NCI-H446 (cell line): ENCODE results near the gene CCL26.

Source experiments
- DNase-seq, 2 experiments: peaks; one replicate each; lab custom pipeline; 2025; lab: John Stamatoyannopoulos, UW

CCL26 gene, protein sequence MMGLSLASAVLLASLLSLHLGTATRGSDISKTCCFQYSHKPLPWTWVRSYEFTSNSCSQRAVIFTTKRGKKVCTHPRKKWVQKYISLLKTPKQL

DNA sequence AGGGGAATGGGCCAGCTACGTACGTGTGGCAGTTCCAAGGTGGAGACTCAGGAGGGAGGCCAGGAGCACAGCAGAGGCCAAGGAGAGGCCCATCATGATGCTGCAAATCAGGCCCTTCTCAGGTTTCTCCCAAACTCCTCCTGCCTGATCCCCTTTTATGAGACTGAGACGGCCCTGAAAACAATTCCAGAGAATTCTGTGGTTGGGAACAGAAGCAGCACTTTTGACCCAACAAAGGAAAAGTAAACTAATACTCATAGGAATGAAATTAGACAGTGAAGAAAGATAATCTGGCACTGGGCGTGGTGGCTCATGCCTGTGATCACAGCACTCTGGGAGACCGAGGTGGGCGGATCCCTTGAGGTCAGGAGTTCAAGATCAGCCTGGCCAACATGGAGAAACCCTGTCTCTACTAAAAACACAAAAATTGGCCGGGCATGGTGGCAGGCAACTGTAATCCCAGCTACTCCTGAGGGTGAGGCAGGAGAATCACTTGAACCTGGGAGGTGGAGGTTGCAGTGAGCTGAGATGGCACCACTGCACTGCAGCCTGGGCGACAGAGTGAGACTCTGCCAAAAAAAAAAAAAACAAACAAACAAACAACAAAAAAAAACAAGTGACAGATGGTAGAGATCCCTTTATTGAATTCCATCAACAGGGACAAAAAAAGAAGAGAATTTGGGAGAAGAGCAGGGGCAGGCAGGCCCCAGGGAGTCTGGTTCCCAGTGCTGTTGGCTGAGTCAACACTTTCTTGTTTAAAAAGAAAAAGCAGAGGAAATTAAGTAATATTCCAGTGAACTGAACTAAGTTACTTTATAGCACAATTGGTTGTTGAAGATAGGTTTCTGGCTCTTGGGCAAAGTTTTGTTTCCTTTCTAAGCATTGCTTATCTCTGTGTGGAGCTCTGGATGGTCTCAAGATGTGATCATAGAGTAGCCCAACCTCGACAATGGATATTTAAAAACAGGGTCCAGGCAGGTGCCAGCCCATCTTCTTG is at the start of gene CCL26:
TSS of gene CCL26 (minus strand) at position 131 of the 997 bp plus-strand sequence. CDS start at position 96, 35 bp downstream.
- no peak for DNase-seq

DNA sequence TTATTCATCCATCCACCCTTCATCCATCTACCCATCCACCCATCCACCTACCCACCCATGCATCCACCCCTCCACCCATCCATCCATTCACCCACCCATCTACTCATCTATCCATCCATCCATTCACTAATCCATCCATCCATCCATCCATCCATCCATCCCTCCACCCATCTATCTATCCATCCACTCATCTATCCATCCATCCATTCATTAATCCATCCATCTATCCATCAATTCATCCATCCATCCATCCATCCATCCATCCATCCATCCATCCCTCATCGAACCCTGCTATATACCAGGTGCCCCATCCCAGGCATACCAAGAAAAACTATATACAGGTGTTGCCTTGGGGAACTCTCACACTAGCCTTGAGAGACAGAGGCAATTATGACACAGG is 48.7 kb upstream of the CCL26 start:
- DNase-seq = no peak

DNA sequence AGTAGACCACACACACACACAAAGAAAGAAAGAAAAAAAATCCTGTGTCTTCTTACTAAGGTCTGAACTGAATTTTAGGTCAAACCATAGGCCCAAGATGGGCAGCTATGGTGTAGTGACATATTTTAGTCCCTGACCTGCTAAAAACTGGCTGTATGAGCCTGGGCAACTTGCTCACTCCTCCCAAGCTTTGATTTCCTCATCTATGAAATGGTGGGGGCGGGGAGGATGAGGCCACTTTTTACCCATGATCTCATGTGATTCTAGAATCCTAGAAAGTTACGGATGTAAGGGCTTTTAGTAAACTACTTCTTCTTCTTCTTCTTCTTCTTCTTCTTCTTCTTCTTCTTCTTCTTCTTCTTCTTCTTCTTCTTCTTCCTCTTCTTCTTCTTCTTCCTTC is 47.7 kb upstream of the CCL26 start:
- no peak for DNase-seq

DNA sequence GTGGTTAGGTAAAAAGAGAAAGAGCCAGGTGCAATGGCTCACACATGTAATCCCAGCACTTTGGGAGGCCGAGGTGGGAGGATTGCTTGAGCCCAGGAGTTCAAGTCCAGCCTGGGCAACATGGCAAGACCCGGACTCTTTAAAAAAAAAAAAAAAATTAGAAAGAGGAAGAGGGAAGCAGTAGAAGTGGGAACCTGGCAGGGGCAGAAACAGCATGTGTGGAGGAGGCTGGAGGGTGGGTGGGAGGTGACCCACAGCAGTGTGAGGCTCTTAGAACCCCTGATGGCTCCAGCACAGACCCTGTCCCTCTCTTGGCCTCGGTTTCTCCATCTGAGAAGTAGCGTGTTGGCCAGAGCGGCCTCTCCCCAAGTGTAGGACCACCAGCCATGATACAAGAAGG is 46.5 kb upstream of the CCL26 start:
- DNase-seq = no peak

DNA sequence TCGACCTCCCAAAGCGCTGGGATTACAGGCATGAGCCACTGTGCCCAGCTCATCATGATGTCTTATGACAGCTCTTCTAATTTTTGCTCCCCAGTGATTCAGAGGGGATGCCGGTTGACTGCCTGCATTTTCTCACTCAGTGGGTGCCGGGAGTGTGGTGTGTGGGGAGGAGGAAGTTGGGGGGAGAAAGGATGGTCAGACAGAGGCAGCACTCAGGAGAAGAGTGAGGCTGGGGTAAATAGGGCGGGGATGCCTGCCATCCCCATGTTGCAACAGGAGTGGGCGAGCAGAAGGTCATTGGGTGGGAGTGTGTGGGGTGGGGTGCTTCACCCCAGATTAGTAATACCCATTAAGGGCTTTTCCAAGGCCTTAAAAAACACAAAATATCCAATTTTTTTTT is 45.1 kb upstream of the CCL26 start:
- DNase-seq = no peak

DNA sequence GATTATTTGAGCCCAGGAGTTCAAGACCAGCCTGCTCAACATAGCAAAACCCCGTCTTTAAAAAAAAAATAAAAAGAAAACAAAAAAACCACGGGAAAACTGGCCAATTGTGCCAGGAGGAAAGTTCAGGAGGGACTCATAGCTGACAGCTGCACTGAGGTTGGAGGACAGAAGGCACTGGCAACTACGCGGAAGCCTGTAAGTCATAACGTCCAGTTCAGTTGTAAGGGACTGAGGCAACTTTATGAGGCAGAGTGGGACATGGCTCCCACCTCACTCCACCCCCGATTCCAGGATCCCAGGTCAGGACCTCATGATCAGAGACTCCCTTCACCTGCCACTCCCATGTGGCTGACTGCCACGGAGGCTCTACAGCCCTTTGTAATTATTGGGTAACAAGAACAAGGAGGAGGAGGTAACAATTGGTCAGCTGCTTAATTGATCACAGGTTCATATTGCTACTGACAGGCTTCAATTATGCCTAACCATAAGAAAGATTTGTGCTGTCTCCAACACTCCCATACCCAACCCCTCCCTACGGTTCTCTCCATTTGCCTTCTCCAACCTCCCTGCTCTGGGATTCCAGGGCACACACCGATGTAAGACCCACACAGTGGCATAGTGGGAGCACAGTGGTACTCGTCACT is 43.5 kb upstream of the CCL26 start:
- no peak for DNase-seq

DNA sequence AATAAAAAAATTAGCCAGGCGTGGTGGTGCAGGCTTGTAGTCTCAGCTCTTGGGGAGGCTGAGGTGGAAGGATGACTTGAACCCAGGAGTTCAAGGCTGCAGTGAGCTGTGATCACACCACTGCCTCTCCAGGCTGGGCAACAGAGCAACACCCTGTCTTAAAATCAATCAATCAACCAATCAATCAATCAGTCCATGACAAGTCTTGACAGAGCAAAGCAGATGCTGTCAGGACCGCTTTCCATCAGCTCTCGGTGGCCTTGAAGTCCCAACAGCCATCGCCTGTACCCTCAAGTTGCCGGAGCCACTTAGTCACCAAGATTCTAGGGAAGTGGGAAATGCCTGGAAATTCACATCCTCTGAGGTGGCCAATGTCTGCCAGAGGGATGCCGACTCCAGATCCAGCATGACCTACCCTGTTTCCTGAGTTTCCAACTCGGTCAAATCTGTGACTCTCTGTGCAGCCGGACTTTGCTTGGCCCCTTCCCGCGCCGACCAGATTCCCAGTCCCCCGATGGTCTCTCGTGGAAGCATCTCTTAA is 42.5 kb upstream of the CCL26 start:
- no peak for DNase-seq

DNA sequence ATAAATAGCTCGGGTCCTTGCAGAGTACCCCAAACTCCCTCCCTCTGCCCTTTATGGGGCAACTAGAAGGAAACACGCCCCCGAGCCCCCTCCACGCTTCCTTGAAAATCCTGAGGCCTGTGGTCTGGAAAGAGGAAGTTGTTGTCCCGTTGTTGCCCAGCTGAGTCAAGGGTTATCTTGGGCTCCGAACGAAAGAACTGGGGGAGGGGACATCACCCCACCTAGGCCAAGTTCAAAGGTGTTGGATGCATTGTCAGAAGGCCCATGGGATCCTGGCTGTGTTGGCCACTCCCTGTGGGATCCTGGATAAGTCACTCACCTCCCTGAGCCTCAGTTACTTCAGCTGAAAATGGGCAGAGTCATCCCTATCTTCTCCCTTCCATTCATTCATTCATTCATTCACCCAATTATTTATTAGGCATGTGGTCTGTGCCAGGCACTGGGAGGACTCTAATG is 41.8 kb upstream of the CCL26 start, which contains the start of gene CCL24:
TSS of gene CCL24 (minus strand) at position 26 of the 456 bp plus-strand sequence. CDS start 91 bp downstream, outside the sequence.
- DNase-seq = no peak

DNA sequence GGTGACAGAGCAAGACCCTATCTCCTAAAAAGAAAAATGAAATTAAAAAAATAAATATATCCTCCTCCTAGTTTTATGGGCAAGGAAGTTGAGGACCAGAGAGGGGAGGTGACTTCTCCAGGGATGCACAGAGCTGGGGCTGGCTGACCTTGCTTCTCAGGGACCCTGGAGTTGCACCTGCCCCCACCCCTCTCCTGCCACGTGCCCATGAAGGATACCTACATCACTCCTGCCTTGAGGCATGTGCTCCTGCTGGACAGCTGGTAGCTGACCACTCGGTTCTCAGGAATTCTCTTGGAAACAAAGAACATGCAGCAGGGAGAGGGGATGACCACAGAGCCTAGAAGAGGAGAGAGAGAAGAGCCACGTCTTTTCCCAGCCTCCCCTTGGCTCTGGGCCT is 41.1 kb upstream of the CCL26 start:
- DNase-seq = no peak

DNA sequence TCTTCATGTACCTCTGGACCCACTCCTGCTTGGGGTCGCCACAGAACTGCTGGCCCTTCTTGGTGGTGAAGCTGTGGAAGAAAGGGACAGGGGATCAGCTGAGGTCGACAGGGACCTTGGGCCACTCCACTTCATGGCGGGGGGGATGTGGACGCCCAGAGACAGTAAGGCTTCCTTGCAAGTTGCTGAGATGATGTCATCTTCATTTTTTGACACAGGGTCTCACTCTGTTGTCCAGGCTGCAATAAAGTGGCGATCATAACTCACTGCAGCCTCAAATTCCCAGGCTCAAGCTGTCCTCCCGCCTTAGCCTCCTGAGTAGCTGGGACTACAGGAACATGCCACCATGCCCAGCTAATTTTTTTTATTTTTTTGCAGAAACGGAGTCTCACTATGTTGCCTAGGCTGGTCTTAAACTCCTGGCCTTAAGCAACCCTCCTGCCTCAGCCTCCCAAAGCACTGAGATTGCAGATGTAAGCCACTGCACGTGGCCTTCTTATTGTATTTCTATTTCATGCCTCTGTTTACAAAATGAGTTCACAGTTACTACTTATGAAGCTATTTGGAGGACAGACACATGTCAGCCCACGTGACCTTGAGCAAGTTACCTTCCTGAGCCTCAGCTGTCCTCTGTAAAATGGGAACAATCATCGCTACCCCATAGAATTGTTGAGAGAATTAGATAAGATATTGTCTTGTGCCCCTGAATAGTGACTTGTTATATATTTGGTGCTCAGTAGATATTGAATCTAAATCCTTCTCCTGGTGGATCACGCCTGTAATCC is 40.1 kb upstream of the CCL26 start:
- no peak for DNase-seq

DNA sequence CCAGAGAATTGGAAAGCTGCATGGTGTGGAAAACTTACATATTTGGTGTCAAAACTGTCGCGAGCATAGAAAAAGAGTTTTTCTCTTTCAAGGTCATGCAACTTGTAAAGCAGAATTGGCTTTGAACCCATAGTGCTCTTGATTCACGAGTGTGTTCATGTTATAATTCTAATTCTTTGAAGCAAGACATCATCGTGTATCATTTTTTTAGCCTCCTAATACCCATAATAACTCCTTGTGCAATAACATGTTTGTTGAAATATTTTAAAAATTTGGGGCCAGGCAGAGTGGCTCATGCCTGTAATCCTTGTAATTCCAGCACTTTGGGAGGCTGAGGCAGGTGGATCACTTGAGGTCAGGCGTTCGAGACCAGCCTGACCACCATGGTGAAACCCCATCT is 37.4 kb upstream of the CCL26 start:
- DNase-seq = no peak

DNA sequence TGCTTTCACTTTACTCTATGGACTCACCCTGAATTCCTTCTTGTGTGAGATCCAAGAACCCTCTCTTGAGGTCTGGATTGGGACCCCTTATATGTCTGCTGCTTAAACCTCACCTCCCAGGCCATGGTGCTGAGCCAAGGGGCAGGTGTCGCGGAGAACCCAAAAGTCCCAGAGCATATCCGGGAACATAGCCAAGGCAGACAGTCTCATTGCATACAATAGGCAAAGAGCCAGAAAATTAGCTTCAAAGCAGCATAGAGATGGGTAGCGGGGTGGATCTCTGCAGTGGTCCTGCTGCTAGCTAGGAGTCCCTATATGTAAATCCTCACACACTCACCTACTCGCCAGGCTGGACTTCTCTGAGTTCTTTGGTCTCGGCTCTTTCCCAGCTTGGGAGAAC is 36.1 kb upstream of the CCL26 start:
- peak; percentile 0 to 74 for DNase-seq

DNA sequence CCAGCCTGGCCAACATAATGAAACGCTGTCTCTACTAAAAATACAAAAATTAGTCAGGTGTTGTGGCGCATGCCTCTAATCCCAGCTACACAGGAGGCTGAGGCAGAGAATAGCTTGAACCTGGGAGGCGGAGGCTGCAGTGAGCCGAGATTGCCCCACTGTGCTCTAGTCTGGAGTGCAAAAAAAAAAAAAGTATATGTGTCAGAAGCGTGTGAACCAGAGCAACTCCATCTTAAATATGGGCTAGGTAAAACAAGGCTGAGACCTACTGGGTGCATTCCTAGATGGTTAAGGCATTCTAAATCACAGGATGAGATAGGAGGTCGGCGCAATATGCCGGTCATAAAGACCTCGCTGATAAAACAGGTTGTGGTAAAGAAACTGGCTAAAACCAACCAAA is 35.4 kb upstream of the CCL26 start:
- no peak for DNase-seq

DNA sequence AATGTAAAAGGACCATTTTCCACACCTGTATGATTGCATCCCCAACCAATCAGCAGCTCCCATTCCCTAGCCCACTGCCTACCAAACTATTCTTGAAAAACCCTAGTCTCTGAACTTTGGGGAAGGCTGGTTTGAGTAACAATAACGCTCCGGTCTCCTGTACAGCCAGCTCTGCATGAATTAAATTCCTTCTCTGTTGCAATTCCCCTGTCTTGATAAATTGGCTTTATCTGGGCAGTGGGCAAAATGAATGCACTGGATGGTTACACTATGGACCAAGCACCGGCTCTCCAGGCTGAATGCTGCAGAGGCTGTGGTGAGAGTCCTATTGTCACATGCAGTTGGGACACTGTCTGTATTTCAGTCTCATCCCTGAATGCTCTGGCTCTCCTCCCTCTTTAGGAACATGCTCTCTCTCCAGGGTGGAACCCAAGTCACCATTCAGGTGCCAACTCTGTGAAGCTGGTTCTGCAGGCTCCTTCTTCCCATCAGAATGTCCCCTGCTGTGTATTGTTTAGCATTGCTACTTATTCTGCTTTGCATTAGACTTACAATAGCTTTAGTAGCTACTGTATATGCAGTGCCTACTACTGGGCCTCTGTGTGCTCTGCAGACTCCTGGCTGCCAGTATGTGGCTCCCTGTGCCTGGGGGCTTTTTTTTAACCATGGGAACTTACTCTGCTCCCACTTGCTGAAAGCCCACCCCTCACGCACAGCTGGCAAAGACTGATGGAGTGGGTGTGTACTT is 34.7 kb upstream of the CCL26 start:
- DNase-seq = no peak

DNA sequence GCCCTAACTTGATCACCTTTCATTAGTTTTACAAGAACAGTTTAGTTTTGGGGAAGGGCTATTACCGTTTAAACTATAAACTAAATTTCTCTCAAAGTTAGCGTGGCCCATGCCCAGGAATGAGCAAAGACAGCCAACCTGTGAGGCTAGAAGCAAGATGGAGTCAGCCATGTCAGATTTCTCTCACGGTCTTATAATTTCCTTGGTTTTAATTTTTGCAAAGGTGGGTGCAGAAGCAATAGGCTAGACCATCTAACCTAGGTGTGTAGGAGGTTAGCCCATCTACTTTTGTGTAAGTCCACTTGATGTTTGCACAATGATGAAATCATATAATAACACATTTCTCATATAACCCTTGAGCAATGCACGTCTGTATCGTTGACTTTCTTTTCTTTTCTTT is 32.7 kb upstream of the CCL26 start:
- no peak for DNase-seq

DNA sequence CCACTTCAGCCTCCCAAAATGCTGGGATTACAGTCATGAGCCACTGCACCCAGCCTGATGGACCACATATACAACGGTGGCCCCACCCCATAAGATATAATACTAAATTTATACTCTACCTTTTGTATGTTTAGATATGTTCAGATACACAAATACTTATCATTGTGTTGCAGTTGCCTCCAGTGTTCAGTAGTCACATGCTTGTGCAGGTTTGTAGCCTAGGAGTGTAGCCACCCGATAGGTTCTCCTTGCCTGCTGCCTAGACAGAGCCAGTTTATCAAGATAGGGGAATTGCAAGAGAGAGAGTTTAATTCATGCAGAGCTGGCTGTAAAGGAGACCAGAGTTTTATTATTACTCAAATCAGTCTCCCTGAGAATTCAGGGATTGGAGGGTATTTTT is 32.0 kb upstream of the CCL26 start:
- no peak for DNase-seq

DNA sequence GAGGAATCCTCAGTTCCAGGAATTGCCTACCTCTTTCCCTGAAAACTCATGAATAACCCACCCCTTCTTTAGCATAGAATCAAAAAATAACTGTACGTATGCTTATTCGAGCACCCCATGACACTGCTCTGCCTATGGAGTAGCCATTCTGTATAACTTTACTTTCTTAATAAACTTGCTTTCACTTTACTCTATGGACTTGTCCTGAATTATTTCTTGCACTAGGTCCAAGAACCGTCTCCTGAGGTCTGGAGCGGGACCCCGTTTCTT is 30.5 kb upstream of the CCL26 start:
- no peak for DNase-seq

DNA sequence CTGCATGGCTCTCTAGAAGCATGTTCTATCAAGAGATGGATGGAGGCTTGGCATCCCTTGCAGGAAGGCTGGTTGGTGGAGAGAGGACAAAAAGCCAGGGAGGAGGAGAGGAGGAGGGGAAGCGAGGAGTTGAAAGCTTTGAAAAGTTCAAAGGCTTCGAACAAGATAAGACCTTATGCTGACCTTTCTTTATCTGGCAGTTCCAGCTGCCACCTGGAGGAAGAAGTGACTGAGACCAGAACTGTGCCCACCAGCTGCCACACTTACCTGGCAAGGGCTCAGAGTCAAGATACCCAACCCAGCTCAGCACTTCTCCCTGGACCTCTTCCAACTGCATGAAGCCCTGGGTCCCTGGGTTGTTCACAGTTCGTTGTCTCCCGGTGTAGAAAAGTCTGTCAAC is 26.8 kb upstream of the CCL26 start:
- no peak for DNase-seq

DNA sequence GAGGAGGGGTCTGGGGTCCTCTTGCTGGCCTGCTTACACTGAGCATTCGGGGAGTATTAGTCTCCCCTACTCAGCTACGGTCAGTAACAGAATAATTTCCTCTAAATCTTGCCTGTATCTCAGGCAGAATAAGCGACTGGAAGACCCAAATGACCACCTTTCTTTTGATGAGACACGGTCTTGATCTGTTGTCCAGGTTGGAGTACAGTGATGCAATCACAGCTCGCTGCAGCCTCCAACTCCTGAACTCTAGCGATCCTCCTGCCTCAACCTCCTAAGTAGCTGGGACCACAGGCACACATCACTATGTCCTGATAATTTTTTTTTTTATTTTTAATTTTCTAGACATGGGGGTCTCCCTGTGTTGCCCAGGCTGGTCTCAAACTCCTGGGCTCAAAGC is 24.4 kb upstream of the CCL26 start:
- no peak for DNase-seq

DNA sequence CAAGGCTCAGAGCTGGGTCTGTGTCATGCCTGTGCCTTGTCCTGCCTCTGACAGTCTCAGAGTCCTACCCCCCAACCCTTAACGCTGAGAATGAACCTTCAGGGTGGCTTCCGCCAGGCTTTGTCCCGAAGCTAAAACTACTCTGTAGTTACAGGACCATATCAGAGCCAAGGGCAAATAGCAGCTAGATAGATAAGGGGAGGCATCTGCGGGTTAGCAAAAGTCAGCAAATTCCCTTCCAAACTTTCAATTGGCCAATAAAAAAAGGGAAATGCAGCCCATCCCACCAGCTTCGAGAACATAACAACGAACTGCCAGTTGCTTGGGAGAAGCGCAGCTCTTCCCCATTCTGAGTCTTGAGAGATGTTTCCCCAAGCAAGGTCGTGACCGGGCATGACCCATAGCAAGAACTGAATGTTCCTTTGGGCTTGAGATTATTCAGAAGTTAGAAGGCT is 23.8 kb upstream of the CCL26 start:
- no peak for DNase-seq

DNA sequence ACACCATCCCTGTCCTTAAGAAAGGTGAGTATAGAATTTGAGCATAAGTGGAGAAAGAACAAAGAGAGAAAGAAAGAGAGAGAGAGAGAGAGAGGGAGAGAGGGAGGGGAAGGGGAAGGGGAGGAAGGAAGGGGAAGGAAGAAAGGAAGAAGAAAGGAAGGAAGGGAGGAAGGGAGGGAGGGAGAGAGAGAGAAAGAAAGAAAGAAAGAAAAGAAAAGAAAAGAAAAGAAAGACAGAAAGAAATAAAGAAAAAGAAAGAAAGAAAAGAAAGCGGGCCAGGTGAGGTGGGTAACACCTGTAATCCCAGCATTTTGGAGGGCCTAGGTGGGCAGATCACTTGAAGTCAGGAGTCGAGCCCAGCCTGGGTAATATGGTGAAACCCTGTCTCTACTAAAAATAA is 21.7 kb upstream of the CCL26 start:
- no peak for DNase-seq
